ENCODE measurements around the gene PAGR1.

Gene PAGR1

DNA sequence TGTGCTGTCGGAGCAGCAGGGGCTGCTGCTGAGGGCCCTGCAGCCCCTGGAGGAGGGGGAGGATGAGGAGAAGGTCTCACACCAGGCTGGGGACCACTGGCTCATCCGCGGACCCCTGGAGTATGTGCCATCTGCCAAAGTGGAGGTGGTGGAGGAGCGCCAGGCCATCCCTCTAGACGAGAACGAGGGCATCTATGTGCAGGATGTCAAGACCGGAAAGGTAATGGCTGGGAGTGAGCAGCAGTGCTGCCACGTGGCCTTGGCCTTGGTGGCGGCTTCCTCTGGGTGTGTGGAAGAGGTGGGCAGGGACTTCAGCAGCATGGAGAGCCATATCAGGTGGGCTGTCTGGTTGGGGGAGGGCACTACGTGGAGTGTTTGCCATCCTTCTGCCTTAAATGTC lies 24.3 kb downstream of the PAGR1 start:
- no peak overlapping the region for H2BK120ac ChIP-seq (ENCODE audit: insufficient read depth, low read length, poor library complexity)
- H4K12ac ChIP-seq (ENCODE audit: low read depth, low read length), result no peak overlapping the region
- no peaks in the 10 kb centered on the region for H3K9me3 ChIP-seq (ENCODE audit: insufficient read depth, low read depth, low read length)
- no peak overlapping the region for H2AK5ac ChIP-seq (ENCODE audit: low read length)
- peaks cover 0 to 4% of the 10 kb centered on the region in 2 experiments for H3K36me3 ChIP-seq (ENCODE audit: control insufficient read depth in 1 of 2, insufficient read depth in 2 of 2, low read length in 2 of 2)
- H4K91ac ChIP-seq (ENCODE audit: low read depth, low read length), result no peak overlapping the region
- no peak overlapping the region for H3K23ac ChIP-seq (ENCODE audit: low read length)
- H3K27ac ChIP-seq (ENCODE audit: low read depth, low read length), result no peak overlapping the region
- H3K79me2 ChIP-seq (ENCODE audit: control insufficient read depth, insufficient read depth, low read length, poor library complexity), result no peaks in the 10 kb centered on the region
- H2BK5ac ChIP-seq (ENCODE audit: low read depth, low read length, poor library complexity), result no peak overlapping the region
- no peaks in the 10 kb centered on the region for H3K27me3 ChIP-seq (ENCODE audit: insufficient read depth, low read length)
- no peak overlapping the region for H3K14ac ChIP-seq (ENCODE audit: low read length)
- H2AFZ ChIP-seq (ENCODE audit: insufficient read depth, low read length, poor library complexity), result no peak overlapping the region
- no peak overlapping the region for H2BK12ac ChIP-seq (ENCODE audit: low read length)
- no peak overlapping the region for H4K8ac ChIP-seq (ENCODE audit: low read depth, low read length)
- no peak overlapping the region for H3K4me2 ChIP-seq (ENCODE audit: low read length)
- H3K4me1 ChIP-seq (ENCODE audit: control insufficient read depth in 1 of 2, insufficient read depth in 2 of 2, low read length in 2 of 2), result peaks cover 0 to 2% of the 10 kb centered on the region in 2 experiments
- no peaks in the 10 kb centered on the region for H3K79me1 ChIP-seq (ENCODE audit: low read length)
- H3K4ac ChIP-seq (ENCODE audit: low read depth, low read length), result no peak overlapping the region
- WGBS (ENCODE audit: extremely low coverage, insufficient coverage, insufficient read length), result no CpG with 5 or more reads among the region's 10 CpGs
- no peak for DNase-seq
- H3K4me3 ChIP-seq (ENCODE audit: low read depth, low read length), result no peak overlapping the region
- no peak overlapping the region for H3K9ac ChIP-seq (ENCODE audit: low read length)
- no peak overlapping the region for H3K18ac ChIP-seq (ENCODE audit: low read length)

DNA sequence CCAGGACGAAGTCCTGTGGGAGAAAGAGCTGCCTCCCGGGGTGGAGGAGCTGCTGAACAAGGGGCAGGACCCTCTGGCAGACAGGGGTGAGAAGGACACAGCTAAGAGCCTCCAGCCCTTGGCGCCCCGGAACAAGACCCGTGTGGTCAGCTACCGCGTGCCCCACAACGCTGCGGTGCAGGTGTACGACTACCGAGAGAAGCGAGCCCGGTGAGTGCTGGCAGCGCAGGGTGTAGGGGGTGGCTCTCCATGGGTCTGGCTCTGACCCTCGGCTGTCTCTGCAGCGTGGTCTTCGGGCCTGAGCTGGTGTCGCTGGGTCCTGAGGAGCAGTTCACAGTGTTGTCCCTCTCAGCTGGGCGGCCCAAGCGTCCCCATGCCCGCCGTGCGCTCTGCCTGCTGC lies 25.7 kb downstream of the PAGR1 start:
- Histone ChIP-seq H3K36me3 (ENCODE audit: control insufficient read depth in 1 of 2, insufficient read depth in 2 of 2, low read length in 2 of 2) (peaks cover 0 to 4% of the 10 kb centered on the region in 2 experiments), H3K4me1 (ENCODE audit: control insufficient read depth in 1 of 2, insufficient read depth in 2 of 2, low read length in 2 of 2) (peaks cover 2 to 3% of the 10 kb centered on the region in 2 experiments), H2AK5ac (ENCODE audit: low read length) (no peak overlapping the region), H3K4ac (ENCODE audit: low read depth, low read length) (no peak overlapping the region), H2BK5ac (ENCODE audit: low read depth, low read length, poor library complexity) (no peak overlapping the region), H2AFZ (ENCODE audit: insufficient read depth, low read length, poor library complexity) (no peak overlapping the region), H4K8ac (ENCODE audit: low read depth, low read length) (no peak overlapping the region), H3K79me1 (ENCODE audit: low read length) (no peaks in the 10 kb centered on the region), H2BK12ac (ENCODE audit: low read length) (no peak overlapping the region), H3K4me3 (ENCODE audit: low read depth, low read length) (no peak overlapping the region), H3K9me3 (ENCODE audit: insufficient read depth, low read depth, low read length) (no peaks in the 10 kb centered on the region), H3K4me2 (ENCODE audit: low read length) (no peak overlapping the region), H2BK120ac (ENCODE audit: insufficient read depth, low read length, poor library complexity) (no peak overlapping the region), H4K12ac (ENCODE audit: low read depth, low read length) (no peak overlapping the region), H3K27ac (ENCODE audit: low read depth, low read length) (no peak overlapping the region), H3K79me2 (ENCODE audit: control insufficient read depth, insufficient read depth, low read length, poor library complexity) (no peaks in the 10 kb centered on the region), H3K14ac (ENCODE audit: low read length) (no peak overlapping the region), H4K91ac (ENCODE audit: low read depth, low read length) (no peak overlapping the region), H3K9ac (ENCODE audit: low read length) (no peak overlapping the region), H3K27me3 (ENCODE audit: insufficient read depth, low read length) (no peaks in the 10 kb centered on the region), H3K23ac (ENCODE audit: low read length) (no peak overlapping the region), H3K18ac (ENCODE audit: low read length) (no peak overlapping the region)
- no peak for DNase-seq
- WGBS (ENCODE audit: extremely low coverage, insufficient coverage, insufficient read length), result no CpG with 5 or more reads among the region's 23 CpGs

DNA sequence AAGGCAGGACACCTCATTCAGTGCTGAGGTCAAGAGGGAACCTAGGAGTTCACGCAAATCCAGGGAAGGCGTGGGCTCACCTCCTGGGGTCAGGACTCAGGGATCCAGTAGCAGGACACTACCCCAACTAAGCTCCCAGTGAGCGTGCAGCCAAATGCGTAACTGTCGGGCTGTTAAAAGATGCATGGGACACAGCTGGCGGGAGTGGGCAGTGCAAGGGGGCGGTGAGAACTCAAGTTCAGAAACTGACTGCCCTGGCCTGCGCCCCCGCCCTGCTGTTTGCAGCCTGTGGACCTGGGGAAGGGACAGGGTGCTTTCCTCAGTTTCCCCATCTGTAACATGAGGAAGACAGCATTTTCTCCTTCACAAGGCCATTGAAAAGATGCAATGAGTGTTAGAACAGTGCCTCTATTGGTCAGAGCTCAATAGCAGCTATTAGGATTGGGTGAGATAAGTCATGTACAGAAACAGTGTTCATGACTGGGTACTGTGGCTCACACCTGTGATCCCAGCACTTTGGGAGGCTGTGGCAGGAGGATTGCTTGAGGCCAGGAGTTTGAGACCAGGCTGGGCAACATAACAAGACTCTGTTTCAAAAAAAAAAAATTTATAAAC lies 26.9 kb downstream of the PAGR1 start:
- Histone ChIP-seq H3K27ac (ENCODE audit: low read depth, low read length) (no peak overlapping the region), H3K4me2 (ENCODE audit: low read length) (no peak overlapping the region), H3K36me3 (ENCODE audit: control insufficient read depth in 1 of 2, insufficient read depth in 2 of 2, low read length in 2 of 2) (peaks cover 2% of the 10 kb centered on the region in 2 experiments), H3K79me2 (ENCODE audit: control insufficient read depth, insufficient read depth, low read length, poor library complexity) (no peaks in the 10 kb centered on the region), H2BK12ac (ENCODE audit: low read length) (no peak overlapping the region), H3K4me3 (ENCODE audit: low read depth, low read length) (no peak overlapping the region), H3K23ac (ENCODE audit: low read length) (no peak overlapping the region), H3K27me3 (ENCODE audit: insufficient read depth, low read length) (no peaks in the 10 kb centered on the region), H4K12ac (ENCODE audit: low read depth, low read length) (no peak overlapping the region), H3K9ac (ENCODE audit: low read length) (no peak overlapping the region), H3K14ac (ENCODE audit: low read length) (no peak overlapping the region), H3K18ac (ENCODE audit: low read length) (no peak overlapping the region), H2AFZ (ENCODE audit: insufficient read depth, low read length, poor library complexity) (no peak overlapping the region), H3K9me3 (ENCODE audit: insufficient read depth, low read depth, low read length) (peaks cover 1% of the 10 kb centered on the region), H4K8ac (ENCODE audit: low read depth, low read length) (no peak overlapping the region), H3K4ac (ENCODE audit: low read depth, low read length) (no peak overlapping the region), H2BK5ac (ENCODE audit: low read depth, low read length, poor library complexity) (no peak overlapping the region), H2AK5ac (ENCODE audit: low read length) (no peak overlapping the region), H3K4me1 (ENCODE audit: control insufficient read depth in 1 of 2, insufficient read depth in 2 of 2, low read length in 2 of 2) (peaks cover 2 to 3% of the 10 kb centered on the region in 2 experiments), H4K91ac (ENCODE audit: low read depth, low read length) (no peak overlapping the region), H2BK120ac (ENCODE audit: insufficient read depth, low read length, poor library complexity) (no peak overlapping the region), H3K79me1 (ENCODE audit: low read length) (no peaks in the 10 kb centered on the region)
- no peak for DNase-seq
- WGBS (ENCODE audit: extremely low coverage, insufficient coverage, insufficient read length), result no CpG with 5 or more reads among the region's 9 CpGs

DNA sequence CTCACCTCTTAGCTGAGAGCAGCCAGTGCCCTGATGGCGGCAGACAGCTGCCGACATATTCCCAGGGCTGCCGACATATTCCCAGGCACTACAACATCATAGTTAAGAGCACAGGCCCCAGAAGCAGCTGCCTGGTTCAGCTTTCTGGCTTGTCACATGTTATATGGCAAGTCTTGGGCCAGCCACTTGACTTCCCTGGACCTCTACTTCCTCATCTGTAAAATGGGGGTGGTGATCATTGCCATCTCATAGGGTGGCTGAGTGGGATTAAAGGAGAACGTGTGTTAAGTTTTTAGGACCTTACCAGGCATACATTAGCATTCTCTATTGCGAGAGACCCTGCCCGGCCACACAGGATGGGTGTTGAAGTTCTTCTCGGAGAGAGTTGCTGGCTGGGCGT lies 28.0 kb downstream of the PAGR1 start:
- Histone ChIP-seq H2BK12ac (ENCODE audit: low read length) (no peak overlapping the region), H3K27ac (ENCODE audit: low read depth, low read length) (no peak overlapping the region), H3K79me1 (ENCODE audit: low read length) (no peaks in the 10 kb centered on the region), H3K79me2 (ENCODE audit: control insufficient read depth, insufficient read depth, low read length, poor library complexity) (no peaks in the 10 kb centered on the region), H4K12ac (ENCODE audit: low read depth, low read length) (no peak overlapping the region), H3K27me3 (ENCODE audit: insufficient read depth, low read length) (no peaks in the 10 kb centered on the region), H3K14ac (ENCODE audit: low read length) (no peak overlapping the region), H3K4me3 (ENCODE audit: low read depth, low read length) (no peak overlapping the region), H3K9me3 (ENCODE audit: insufficient read depth, low read depth, low read length) (peaks cover 1% of the 10 kb centered on the region), H3K18ac (ENCODE audit: low read length) (no peak overlapping the region), H3K9ac (ENCODE audit: low read length) (no peak overlapping the region), H2BK120ac (ENCODE audit: insufficient read depth, low read length, poor library complexity) (no peak overlapping the region), H3K4me2 (ENCODE audit: low read length) (no peak overlapping the region), H3K4me1 (ENCODE audit: control insufficient read depth in 1 of 2, insufficient read depth in 2 of 2, low read length in 2 of 2) (peaks cover 2 to 3% of the 10 kb centered on the region in 2 experiments), H2BK5ac (ENCODE audit: low read depth, low read length, poor library complexity) (no peak overlapping the region), H3K36me3 (ENCODE audit: control insufficient read depth in 1 of 2, insufficient read depth in 2 of 2, low read length in 2 of 2) (peaks cover 2% of the 10 kb centered on the region in 2 experiments), H3K4ac (ENCODE audit: low read depth, low read length) (no peak overlapping the region), H3K23ac (ENCODE audit: low read length) (no peak overlapping the region), H2AK5ac (ENCODE audit: low read length) (no peak overlapping the region), H4K8ac (ENCODE audit: low read depth, low read length) (no peak overlapping the region), H2AFZ (ENCODE audit: insufficient read depth, low read length, poor library complexity) (no peak overlapping the region), H4K91ac (ENCODE audit: low read depth, low read length) (no peak overlapping the region)
- WGBS (ENCODE audit: extremely low coverage, insufficient coverage, insufficient read length), result no CpG with 5 or more reads among the region's 8 CpGs
- DNase-seq, result no peak

All from trophoblast cell (in vitro differentiated cells and primary cell).